HG02610 (cell line): ENCODE results near the gene SCAF8.
"Not testable (repeated sequence)": the region's sequence is repeated elsewhere in the genome, so short reads cannot be mapped to it uniquely, and the experiment has no call there.

Experiments used
- ATAC-seq: cut with Tn5 transposase; IDR thresholded peaks from one replicate; pipeline ENCODE4 v1.9.1; 2021; ENCODE audit warnings: mild to moderate bottlenecking, moderate library complexity; ENCODE audit not compliant: unreplicated experiment

The SCAF8 gene

GRCh38 chr6:154779157-154779556 lies 45.9 kb downstream of the SCAF8 start:
- not testable (repeated sequence) for ATAC-seq

DNA sequence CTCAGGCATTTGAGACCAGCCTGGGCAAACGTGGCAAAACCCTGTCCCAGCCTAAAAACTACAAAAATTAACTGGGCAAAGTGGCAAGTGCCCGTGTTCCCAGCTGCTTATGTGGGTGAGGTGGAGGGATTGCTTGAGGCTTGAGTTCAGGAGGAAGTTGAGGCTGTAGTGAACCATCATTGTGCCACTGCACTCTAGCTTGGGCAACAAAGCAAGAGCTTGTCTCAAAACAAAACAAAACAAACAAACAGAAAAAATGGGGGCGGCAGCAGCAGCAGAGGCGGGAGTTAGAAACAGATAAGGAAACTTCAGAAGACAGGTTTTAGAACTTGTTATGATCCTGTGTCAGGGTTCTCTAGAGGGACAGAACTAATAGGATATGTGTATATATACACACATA lies 49.0 kb downstream of the SCAF8 start:
- no peak for ATAC-seq

DNA sequence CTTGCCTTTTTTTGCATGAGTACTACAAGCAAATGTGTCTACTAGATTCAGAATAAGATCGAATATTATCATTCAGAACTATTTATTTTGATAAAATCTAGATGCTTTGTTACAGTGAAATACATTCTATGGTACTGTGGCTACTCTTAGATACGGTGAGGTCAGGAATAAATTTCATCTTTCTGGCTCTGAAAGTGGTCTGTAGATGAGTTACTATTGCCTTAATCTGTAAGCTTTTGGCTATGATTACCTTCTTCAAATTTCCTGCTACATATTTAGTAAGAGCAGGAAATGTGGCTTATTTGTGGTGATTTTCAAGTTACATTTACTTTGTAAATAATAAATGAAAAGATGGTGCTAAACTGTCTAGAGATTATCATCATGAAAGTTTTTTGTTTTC lies 50.0 kb downstream of the SCAF8 start:
- ATAC-seq = no peak

GRCh38 chr6:154785075-154785474 lies 51.9 kb downstream of the SCAF8 start:
- ATAC-seq = no peak

DNA sequence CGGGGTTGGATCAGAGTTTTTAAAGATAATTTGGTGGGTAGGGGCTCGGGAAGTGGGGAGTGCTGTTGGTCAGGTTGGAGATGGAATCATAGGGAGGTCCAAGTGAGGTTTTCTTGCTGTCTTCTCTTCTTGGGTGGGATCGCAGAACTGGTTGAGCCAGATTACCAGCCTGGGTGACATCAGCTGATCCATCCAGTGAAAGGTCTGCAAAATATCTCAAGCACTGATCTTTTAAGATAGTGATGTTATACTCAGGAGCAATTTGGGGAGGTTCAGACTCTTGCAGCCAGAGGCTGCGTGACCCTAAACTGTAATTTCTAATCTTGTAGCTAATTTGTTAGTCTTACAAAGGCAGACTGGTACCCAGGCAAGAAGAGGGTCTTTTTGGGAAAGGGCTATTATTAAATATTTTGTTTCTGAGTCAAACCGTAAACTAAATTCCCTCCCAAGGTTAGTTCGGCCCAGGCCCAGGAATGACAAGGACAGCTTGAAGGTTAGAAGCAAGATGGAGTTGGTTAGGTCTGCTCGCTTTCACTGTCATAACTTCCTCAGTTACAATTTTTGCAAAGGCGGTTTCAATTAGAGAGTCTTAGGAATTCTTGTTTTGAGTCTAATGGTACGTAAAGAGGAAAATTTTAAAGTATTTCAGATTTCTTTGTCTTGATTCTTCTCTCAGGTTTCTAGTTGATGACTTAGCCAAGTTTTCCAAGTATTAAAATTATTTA lies 53.1 kb downstream of the SCAF8 start:
- ATAC-seq = no peak

- no peak for ATAC-seq
Measured at GRCh38 chr6:154791556-154792317, 58.5 kb downstream of the SCAF8 start.

GRCh38 chr6:154792325-154792724 lies 59.1 kb downstream of the SCAF8 start:
- ATAC-seq = no peak

DNA sequence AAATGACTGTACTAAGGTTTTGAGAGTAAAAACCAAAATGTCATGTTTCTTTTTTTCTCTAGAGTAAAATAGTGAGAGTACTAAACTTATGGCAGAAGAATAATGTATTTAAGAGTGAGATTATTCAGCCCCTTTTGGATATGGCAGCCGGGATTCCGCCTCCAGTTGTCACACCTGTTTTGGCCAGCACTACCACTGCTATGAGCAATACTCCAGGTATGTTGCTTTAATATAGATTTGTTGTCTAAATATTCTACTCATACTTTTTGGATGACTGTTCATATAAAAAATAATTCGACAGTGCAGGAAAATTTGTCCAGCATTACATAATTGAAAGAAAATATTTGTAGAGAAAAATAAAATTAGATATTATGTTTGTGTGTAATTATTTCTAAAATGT lies 59.5 kb downstream of the SCAF8 start:
- no peak for ATAC-seq

GRCh38 chr6:154796484-154796883 lies 63.3 kb downstream of the SCAF8 start:
- no peak for ATAC-seq

DNA sequence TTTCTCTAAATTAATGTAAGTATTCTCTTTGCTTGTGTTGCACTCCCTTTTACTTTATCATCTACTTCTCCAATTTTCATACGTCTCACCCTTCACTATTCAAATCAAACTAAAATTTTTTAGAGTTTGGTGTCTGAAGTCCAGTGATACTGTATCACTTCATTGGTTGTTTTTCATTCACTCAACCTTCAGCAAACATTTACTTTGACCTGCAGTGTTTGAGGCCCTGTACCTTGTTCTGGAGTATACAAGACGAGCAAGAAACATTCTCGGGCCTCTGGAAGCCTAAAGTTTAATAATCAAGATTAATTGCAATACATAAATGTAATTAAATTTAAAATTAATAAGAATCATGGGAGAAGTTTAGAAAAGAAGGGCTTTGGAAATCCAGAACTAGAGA lies 64.6 kb downstream of the SCAF8 start:
- ATAC-seq = no peak

DNA sequence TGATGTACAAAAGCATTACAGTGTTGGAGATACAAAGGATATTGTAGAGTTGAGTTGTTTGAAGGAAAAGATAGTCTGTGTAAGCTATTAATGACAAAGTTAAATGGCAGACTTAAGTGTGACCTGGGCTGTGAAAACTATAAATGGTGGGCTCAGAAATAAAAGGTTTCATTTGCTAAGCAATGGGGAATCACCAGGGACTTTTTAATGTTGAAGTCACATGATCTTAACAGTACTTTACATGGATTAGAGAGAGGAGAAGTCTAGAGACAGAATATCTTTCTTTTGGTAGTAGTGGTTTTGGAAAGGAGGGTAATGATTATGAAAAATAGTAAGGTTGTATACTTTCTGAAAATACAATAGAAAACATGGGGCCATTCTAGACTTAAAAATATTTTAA lies 67.1 kb downstream of the SCAF8 start:
- no peak for ATAC-seq

DNA sequence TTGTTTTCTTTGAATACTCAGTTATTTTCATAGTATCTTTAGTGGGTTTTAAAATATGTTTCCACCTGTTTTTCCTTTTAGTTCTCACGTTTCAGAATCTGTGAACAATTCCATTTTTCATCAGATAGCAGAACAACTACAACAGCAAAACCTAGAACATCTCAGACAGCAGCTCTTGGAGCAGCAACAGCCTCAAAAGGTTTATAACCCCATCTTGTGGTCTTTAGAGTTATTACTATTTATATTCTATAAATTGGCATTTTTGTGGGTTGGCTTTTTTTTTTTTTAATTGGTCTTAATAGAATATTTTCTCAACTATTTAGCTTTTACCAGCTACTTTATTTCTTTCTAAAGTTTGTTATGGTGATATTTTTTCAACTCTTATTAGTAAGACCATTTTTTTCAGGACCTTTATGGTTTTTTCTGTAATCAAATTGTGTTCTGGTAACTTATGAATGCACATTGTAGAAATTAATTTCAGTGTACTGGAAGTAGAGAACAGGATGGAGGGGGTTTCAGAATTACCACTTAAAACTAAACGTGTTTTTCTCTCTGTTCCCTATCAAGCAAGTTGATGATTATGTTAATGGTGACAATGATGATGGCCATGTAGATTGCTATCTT lies 72.2 kb downstream of the SCAF8 start:
- ATAC-seq = peak; percentile 45

DNA sequence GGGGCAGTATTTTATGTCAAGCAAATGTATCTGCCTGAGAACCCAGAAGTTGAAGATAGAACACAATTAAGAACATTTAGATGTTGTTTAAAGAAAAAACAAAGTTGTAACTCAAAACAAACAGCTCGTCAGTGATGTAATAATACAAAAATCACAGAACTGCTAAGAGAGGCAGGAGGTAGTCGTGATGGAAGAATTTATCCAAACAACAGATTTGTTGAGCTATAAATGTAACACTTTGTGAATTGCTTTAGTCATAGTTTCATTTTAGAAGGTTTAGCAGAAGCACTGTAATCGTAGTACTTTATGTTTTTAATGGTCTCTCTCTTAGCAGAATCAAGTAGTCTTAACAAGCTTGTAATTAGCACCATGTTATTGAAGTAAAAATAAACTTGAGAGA lies 73.6 kb downstream of the SCAF8 start:
- no peak for ATAC-seq

- ATAC-seq = not testable (repeated sequence)
Measured at GRCh38 chr6:154811663-154812062, 78.4 kb downstream of the SCAF8 start.

- peak; percentile 82 for ATAC-seq
Measured at GRCh38 chr6:154814063-154814462, 80.8 kb downstream of the SCAF8 start.

DNA sequence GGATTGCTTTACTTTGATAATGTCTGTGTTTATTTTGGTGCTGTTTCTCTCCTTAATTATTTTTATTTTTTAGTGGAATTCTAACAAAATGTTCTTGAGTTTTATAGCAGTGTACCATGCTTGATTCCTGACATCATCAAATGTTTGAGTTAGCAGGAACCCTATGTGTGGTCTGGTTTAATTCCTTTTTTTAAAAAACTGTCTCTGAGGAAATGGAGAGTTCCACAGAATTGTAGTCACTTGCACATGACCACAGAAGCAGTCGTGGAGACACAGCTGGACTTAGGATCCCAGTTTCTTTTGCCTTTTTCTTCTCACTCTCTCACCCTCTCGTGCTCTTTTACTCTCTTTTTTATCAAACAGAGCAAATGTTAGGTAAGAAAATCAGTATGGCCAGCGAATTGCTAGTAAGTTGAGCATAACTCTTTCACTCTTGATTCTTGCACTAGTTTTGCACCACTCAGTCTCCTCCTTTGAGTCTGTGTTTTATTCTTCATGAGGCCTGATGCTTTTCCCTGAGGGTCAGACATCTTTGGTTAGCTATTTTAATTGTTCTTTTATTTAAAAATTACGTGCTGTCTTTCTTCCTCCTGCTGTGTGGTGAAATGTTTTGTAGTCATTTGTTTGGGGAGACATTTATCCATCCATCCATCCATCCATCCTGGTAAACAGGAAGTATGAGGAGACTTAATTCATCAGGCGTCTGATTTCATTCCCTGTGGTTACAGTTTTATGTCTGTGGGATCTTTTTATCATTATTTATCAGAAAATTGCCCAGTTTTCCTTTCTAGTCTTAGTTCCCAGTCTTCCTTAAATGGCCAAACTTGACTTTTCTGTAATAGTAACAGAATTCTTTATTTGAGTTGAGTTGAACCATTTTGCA lies 83.0 kb downstream of the SCAF8 start:
- no peak for ATAC-seq

DNA sequence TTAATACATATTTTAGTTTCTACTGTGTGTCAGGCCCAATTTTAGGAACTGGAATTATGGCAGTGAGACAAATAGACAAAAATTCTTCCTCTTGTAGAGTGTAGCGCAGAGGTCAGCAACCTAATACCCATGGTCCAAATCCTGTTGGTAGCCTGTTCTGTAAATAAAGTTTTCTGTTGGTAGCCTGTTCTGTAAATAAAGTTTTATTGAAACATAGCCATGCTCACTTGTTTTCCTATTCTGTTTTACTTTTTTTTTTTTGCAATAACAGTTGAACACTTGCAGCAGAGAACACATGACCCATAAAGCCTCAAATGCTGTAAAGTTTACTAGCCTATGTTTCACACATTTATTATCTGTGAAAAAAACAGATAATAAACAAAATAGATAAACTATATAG lies 87.9 kb downstream of the SCAF8 start:
- no peak for ATAC-seq

DNA sequence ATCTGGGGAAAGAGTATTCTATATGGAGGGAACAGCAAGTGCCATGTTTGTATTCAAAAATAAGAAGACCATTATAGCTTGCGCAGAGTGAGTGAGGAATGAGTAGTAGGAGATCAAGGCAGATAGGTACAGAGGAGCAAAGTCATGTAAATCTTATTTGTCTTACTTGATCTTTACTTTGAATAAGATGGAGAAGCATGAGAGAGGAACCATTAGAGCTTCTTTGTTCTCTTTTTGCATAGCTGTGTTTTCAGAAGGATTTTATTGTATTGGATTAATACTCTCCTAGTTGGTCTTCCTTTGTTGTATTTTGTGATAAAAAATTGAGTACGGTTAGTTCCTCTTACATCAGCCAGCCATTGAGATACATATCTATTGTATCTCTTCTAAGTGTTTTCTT lies 88.4 kb downstream of the SCAF8 start:
- ATAC-seq = no peak

GRCh38 chr6:154822947-154823558 lies 89.8 kb downstream of the SCAF8 start:
- no peak for ATAC-seq

- no peak for ATAC-seq
Measured at GRCh38 chr6:154824076-154824475, 90.9 kb downstream of the SCAF8 start.

- ATAC-seq = no peak
Measured at GRCh38 chr6:154829970-154830369, 96.8 kb downstream of the SCAF8 start.
